ENCODE measurements around the gene C2orf92.

C2orf92 gene

DNA sequence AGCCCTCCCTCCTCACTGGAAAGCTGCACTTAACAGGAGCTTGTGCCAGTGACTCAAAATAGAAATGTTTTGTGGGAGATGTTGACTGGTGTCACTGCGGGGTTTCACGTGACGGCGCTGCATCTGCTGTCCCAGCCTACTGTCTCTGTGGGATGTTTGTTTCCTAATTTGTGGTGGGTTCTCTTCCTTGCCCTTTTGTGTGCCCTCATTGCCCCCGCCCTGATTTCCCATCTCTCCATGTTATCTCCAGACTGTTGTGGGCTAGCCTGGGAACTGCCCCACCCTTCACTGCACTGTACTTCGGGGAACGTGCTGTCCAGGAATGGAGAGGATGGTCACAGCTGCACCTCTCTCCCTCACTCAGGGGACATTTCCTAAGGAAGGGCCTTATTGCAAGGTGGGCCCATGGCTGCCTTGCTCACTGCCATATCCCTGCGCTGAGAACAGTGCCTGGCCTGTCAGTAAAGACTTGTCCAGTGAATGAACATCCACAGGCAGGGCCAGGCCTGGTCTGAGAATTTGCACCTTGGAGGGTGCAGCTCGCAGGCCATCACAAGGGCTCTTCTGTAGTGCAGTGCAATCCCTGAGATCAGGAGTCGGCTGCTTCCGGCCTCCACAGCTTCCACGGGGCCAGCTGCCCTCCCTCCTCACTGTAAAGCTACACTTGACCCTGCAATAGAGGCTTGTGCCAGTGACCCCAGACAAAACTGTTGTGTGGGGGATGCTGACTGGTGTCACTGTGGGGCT lies 61.9 kb downstream of the C2orf92 start:
- Histone ChIP-seq H4K20me1 (ENCODE audit: control insufficient read depth, insufficient read depth, low read depth, low read length) (no peaks in the 10 kb centered on the region), H3F3A (ENCODE audit: control insufficient read depth, insufficient read depth) (no peaks in the 10 kb centered on the region), H3K27ac (ENCODE audit: low read depth, low read length) (no peak overlapping the region), H3K4me1 (ENCODE audit: control insufficient read depth, low read length) (no peaks in the 10 kb centered on the region), H3K9me3 (ENCODE audit: control insufficient read depth, insufficient read depth, low read length) (no peaks in the 10 kb centered on the region), H3K36me3 (ENCODE audit: control insufficient read depth, low read length) (no peaks in the 10 kb centered on the region), H3K27me3 (ENCODE audit: control insufficient read depth, low read length) (no peaks in the 10 kb centered on the region), H3K4me3 (ENCODE audit: low read length) (no peak overlapping the region), H3K9me2 (replicated peaks; ENCODE audit: control insufficient read depth, low read length) (no peaks in the 10 kb centered on the region), H3K4me2 (ENCODE audit: low read length) (no peak overlapping the region), H3K79me2 (ENCODE audit: control insufficient read depth, low read length) (no peaks in the 10 kb centered on the region)
- TF ChIP-seq, protein P1, sequence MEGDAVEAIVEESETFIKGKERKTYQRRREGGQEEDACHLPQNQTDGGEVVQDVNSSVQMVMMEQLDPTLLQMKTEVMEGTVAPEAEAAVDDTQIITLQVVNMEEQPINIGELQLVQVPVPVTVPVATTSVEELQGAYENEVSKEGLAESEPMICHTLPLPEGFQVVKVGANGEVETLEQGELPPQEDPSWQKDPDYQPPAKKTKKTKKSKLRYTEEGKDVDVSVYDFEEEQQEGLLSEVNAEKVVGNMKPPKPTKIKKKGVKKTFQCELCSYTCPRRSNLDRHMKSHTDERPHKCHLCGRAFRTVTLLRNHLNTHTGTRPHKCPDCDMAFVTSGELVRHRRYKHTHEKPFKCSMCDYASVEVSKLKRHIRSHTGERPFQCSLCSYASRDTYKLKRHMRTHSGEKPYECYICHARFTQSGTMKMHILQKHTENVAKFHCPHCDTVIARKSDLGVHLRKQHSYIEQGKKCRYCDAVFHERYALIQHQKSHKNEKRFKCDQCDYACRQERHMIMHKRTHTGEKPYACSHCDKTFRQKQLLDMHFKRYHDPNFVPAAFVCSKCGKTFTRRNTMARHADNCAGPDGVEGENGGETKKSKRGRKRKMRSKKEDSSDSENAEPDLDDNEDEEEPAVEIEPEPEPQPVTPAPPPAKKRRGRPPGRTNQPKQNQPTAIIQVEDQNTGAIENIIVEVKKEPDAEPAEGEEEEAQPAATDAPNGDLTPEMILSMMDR (IDR thresholded peaks at IDR 0.05; ENCODE audit: low read depth, low read length, poor library complexity, severe bottlenecking) = no peak
- no peak for TF ChIP-seq EZH2phosphoT487 (IDR thresholded peaks at IDR 0.05; ENCODE audit: borderline replicate concordance, low read length)

DNA sequence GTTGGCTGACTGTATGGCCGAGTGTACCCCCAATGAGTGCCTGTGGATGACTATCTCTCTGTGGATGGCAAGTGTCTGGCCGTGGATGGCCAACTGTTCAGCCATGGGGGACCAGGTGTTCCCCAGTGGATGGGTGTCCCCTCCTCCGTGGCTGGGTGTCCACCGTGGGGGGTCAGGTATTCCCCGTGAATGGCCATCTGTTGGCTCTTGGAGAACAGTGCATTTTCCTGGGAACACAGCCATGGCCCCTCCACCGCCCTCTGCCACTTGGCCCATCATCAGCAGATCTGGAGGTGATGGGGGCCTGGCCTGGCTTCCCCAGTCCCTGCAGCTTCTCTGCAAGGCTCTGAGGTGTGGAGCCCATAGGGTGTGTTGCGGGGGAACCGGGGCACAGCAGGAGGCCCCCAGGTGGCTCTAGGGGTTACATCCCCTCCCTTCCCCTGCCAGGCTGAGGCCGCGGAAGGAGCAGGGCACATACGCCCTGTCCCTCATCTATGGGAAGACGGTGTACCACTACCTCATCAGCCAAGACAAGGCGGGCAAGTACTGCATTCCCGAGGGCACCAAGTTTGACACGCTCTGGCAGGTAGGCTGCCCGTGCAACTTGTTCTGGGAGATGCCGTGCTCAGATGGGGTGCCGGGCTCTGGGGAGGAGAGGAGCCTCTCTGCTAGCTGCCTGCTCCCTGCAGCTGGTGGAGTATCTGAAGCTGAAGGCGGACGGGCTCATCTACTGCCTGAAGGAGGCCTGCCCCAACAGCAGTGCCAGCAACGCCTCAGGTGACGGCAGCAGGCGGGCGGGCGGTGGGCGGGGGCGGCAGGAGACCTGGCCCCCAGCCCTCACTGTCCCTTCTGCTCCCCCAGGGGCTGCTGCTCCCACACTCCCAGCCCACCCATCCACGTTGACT lies 63.2 kb downstream of the C2orf92 start:
- Histone ChIP-seq H3K4me3 (ENCODE audit: low read length) (no peak overlapping the region), H3K9me3 (ENCODE audit: control insufficient read depth, insufficient read depth, low read length) (no peaks in the 10 kb centered on the region), H3K9me2 (replicated peaks; ENCODE audit: control insufficient read depth, low read length) (no peaks in the 10 kb centered on the region), H3K36me3 (ENCODE audit: control insufficient read depth, low read length) (no peaks in the 10 kb centered on the region), H4K20me1 (ENCODE audit: control insufficient read depth, insufficient read depth, low read depth, low read length) (no peaks in the 10 kb centered on the region), H3K27me3 (ENCODE audit: control insufficient read depth, low read length) (no peaks in the 10 kb centered on the region), H3K27ac (ENCODE audit: low read depth, low read length) (no peak overlapping the region), H3F3A (ENCODE audit: control insufficient read depth, insufficient read depth) (no peaks in the 10 kb centered on the region), H3K4me1 (ENCODE audit: control insufficient read depth, low read length) (no peaks in the 10 kb centered on the region), H3K79me2 (ENCODE audit: control insufficient read depth, low read length) (no peaks in the 10 kb centered on the region), H3K4me2 (ENCODE audit: low read length) (no peak overlapping the region)
- TF ChIP-seq EZH2phosphoT487 (IDR thresholded peaks at IDR 0.05; ENCODE audit: borderline replicate concordance, low read length) = no peak

DNA sequence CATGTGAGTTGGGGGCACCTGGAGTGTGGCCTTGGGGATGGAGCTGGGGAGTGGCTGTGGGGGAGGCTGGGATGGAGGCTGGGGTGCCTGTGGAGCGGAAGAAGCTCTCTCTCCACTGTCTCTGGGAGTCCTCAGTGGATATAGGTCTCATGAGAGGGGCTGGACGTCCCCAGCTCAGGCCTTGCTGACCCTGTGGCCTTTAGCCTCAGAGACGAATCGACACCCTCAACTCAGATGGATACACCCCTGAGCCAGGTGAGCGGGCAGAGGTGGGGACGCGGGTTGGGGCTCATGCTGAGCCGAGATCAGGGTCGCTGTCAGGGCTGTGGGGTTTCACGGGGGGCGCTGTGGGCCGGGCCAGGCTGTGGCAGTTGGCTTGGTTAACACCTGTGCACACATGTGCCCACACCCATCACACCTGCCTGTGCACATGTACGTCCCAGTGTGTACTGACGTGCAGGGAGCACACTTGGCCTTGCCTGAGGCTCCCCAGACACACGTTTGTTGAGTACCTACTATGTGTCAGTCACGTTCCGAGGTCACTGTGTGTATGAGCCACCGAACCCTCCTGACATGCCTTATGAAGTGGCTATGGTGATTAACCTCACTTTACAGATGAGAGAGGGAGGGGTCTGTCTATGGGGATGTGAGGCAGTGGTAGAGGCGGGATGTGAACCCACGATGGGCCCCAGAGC lies 64.0 kb downstream of the C2orf92 start:
- H3K79me2 ChIP-seq (ENCODE audit: control insufficient read depth, low read length) = no peaks in the 10 kb centered on the region
- H4K20me1 ChIP-seq (ENCODE audit: control insufficient read depth, insufficient read depth, low read depth, low read length) = no peaks in the 10 kb centered on the region
- H3K27me3 ChIP-seq (ENCODE audit: control insufficient read depth, low read length) = no peaks in the 10 kb centered on the region
- TF ChIP-seq, protein P1 (IDR thresholded peaks at IDR 0.05; ENCODE audit: low read depth, low read length, poor library complexity, severe bottlenecking) = no peak
- no peak for TF ChIP-seq EZH2phosphoT487 (IDR thresholded peaks at IDR 0.05; ENCODE audit: borderline replicate concordance, low read length)
- H3K4me2 ChIP-seq (ENCODE audit: low read length) = no peak overlapping the region
- no peak overlapping the region for H3K27ac ChIP-seq (ENCODE audit: low read depth, low read length)
- H3K9me2 ChIP-seq (replicated peaks; ENCODE audit: control insufficient read depth, low read length) = no peaks in the 10 kb centered on the region
- H3K36me3 ChIP-seq (ENCODE audit: control insufficient read depth, low read length) = no peaks in the 10 kb centered on the region
- no peaks in the 10 kb centered on the region for H3K4me1 ChIP-seq (ENCODE audit: control insufficient read depth, low read length)
- no peak overlapping the region for H3K4me3 ChIP-seq (ENCODE audit: low read length)
- no peaks in the 10 kb centered on the region for H3F3A ChIP-seq (ENCODE audit: control insufficient read depth, insufficient read depth)
- no peaks in the 10 kb centered on the region for H3K9me3 ChIP-seq (ENCODE audit: control insufficient read depth, insufficient read depth, low read length)
